Small intestine (tissue), 7 donors: ENCODE data around the gene SNAI3. TPM values are rescaled to one million over a fixed set of nuclear protein-coding genes. Genes with fewer than 3 reads are reported as not detected.

ENCODE experiments used
- DNase-seq, 2 donors: peaks; one replicate each; pipeline versions ENCODE4 v3.0.0 to v3.0.0-alpha.2; 2013
- FAIRE-seq: peaks from 2 replicates; lab custom pipeline; 2012; peaks lifted over from hg19 to GRCh38; lab: Jason Lieb, UNC
- H3K27ac ChIP-seq, 3 donors: one replicate each; pipeline ENCODE4 v1.5.1; 2013; ENCODE audit warnings: low read length in 2 of 3, mild to moderate bottlenecking in 2 of 3, control low read depth in 1 of 3, inconsistent platforms in 1 of 3, low read depth in 1 of 3, moderate library complexity in 1 of 3
- H3K27me3 ChIP-seq, 3 donors: one replicate each; pipeline ENCODE4 v1.6.1; 2013; ENCODE audit warnings: low read length in 3 of 3, inconsistent platforms in 1 of 3; ENCODE audit not compliant: control insufficient read depth in 3 of 3, insufficient read depth in 3 of 3
- H3K36me3 ChIP-seq, 3 donors: one replicate each; pipeline ENCODE4 v1.6.1; 2013; ENCODE audit warnings: low read length in 3 of 3, inconsistent platforms in 1 of 3, low read depth in 1 of 3, mild to moderate bottlenecking in 1 of 3, moderate library complexity in 1 of 3; ENCODE audit not compliant: control insufficient read depth in 3 of 3, insufficient read depth in 2 of 3
- H3K4me1 ChIP-seq, 3 donors: one replicate each; pipeline ENCODE4 v1.6.1; 2013; ENCODE audit warnings: low read length in 2 of 3, inconsistent platforms in 1 of 3, low read depth in 1 of 3, mild to moderate bottlenecking in 1 of 3, moderate library complexity in 1 of 3; ENCODE audit not compliant: control insufficient read depth in 3 of 3, insufficient read depth in 2 of 3
- H3K4me3 ChIP-seq, 3 donors: one replicate each; pipeline ENCODE4 v1.5.1; 2013; ENCODE audit warnings: low read length in 3 of 3, control low read depth in 1 of 3, inconsistent platforms in 1 of 3, low read depth in 1 of 3, mild to moderate bottlenecking in 1 of 3, moderate library complexity in 1 of 3
- H3K9me3 ChIP-seq, 2 donors: one replicate each; pipeline ENCODE4 v1.6.1; 2013; ENCODE audit warnings: low read depth in 1 of 2, low read length in 1 of 2; ENCODE audit not compliant: control insufficient read depth in 2 of 2, insufficient read depth in 1 of 2
- WGBS, 3 donors: extraction: QIAGEN DNeasy Blood & Tissue Kit; methylation state at CpG; one replicate each; pipeline ENCODE4 v1.1.7; 2013; 5-methylcytosine and 5-hydroxymethylcytosine counted together
- polyA plus RNA-seq, 4 donors: library from polyadenylated mRNA; stranded (reverse) in 3 of 4; unstranded in 1 of 4; fragments of 200-250 nt in 3 of 4; fragments of 120-200 nt in 1 of 4; gene quantifications; one replicate each; pipeline versions ENCODE4 v1.2.1 to v1.2.3, GENCODE V29; 2013
- donor health status: healthy with polysubstance abuse.
- donor health status: control.
- donor health status: control.
- donor health status: Bipolar disorder and iron deficiency.
- donor health status: healthy.

The SNAI3 gene
- polyA plus RNA-seq, 4 donors: 0.45 to 3.2 (median 0.86) TPM

- H3K27me3 ChIP-seq: no peaks in the 10 kb centered on the region
- H3K27ac ChIP-seq: no peak overlapping the region
- H3K9me3 ChIP-seq: no peaks in the 10 kb centered on the region
- peaks cover 0 to 6% (median 0%) of the 10 kb centered on the region in 3 donors for H3K36me3 ChIP-seq
- no peak for FAIRE-seq
- peak in 1 of 2 donors; percentile 50 for DNase-seq
- WGBS, 3 donors: 45 to 58% (median 47%) methylated on average over 4 of the region's 4 CpGs
- no peak overlapping the region for H3K4me3 ChIP-seq
- H3K4me1 ChIP-seq: peaks cover 0 to 10% (median 8%) of the 10 kb centered on the region in 3 donors
These were observed 21.2 kb downstream of the SNAI3 start for GRCh38 chr16:88665148-88665547.

GRCh38 chr16:88662843-88663606, 23.3 kb downstream of the SNAI3 start, which contains the start of gene MVD:
TSS of gene MVD (minus strand) at chr16:88663091. CDS start at chr16:88663080, 11 bp downstream.
- peak within 1 kb of the TSS; percentile 70 to 97 (median 85) for H3K27ac ChIP-seq
- no peak for FAIRE-seq
- WGBS, 3 donors: 0% methylated on average over 46 to 88 of the region's 88 CpGs
- no peaks in the 10 kb centered on the region for H3K9me3 ChIP-seq
- H3K36me3 ChIP-seq: peaks cover 0 to 20% (median 2%) of the 10 kb centered on the region in 3 donors
- peak within 1 kb of the TSS; percentile 77 to 99 (median 95) for H3K4me3 ChIP-seq
- no peaks in the 10 kb centered on the region for H3K27me3 ChIP-seq
- peaks cover 0 to 18% (median 8%) of the 10 kb centered on the region in 3 donors for H3K4me1 ChIP-seq
- peak; percentile 98 for DNase-seq

- Histone ChIP-seq H3K4me1 (peaks cover 0 to 18% (median 8%) of the 10 kb centered on the region in 3 donors), H3K9me3 (no peaks in the 10 kb centered on the region), H3K36me3 (peaks cover under 1 to 27% (median 3%) of the 10 kb centered on the region in 3 donors), H3K27ac (peak overlapping the region; percentile 64 to 97 (median 85)), H3K27me3 (no peaks in the 10 kb centered on the region), H3K4me3 (peak overlapping the region; percentile 77 to 99 (median 95))
- peak in 1 of 2 donors; percentile 47 for DNase-seq
- WGBS, 3 donors: 1 to 2% (median 1%) methylated on average over 42 to 49 of the region's 49 CpGs
- no peak for FAIRE-seq
These were observed 24.0 kb downstream of the SNAI3 start for GRCh38 chr16:88662222-88662842.

GRCh38 chr16:88661468-88661867, 24.8 kb downstream of the SNAI3 start:
- peaks cover 0 to 18% (median 8%) of the 10 kb centered on the region in 3 donors for H3K4me1 ChIP-seq
- no peaks in the 10 kb centered on the region for H3K27me3 ChIP-seq
- H3K9me3 ChIP-seq: no peaks in the 10 kb centered on the region
- FAIRE-seq: no peak
- H3K4me3 ChIP-seq: no peak overlapping the region
- peaks cover 2 to 35% (median 3%) of the 10 kb centered on the region in 3 donors for H3K36me3 ChIP-seq
- no peak overlapping the region for H3K27ac ChIP-seq
- 84 to 85% (median 85%) methylated on average over 10 of the region's 10 CpGs for WGBS, 3 donors
- no peak for DNase-seq

- no peak overlapping the region for H3K27ac ChIP-seq
- peaks cover 10 to 55% (median 11%) of the 10 kb centered on the region in 3 donors for H3K36me3 ChIP-seq
- no peaks in the 10 kb centered on the region for H3K27me3 ChIP-seq
- no peak for FAIRE-seq
- 91 to 94% (median 93%) methylated on average over 25 of the region's 25 CpGs for WGBS, 3 donors
- H3K4me1 ChIP-seq: peaks cover 0 to 17% (median 3%) of the 10 kb centered on the region in 3 donors
- no peaks in the 10 kb centered on the region for H3K9me3 ChIP-seq
- H3K4me3 ChIP-seq: no peak overlapping the region
- DNase-seq: no peak
These were observed 27.1 kb downstream of the SNAI3 start for GRCh38 chr16:88659160-88659559.

GRCh38 chr16:88658714-88659113, 27.6 kb downstream of the SNAI3 start:
- H3K4me1 ChIP-seq: peaks cover 0 to 14% (median 3%) of the 10 kb centered on the region in 3 donors
- WGBS, 3 donors: 94 to 96% (median 95%) methylated on average over 14 to 15 of the region's 15 CpGs
- H3K9me3 ChIP-seq: no peaks in the 10 kb centered on the region
- no peaks in the 10 kb centered on the region for H3K27me3 ChIP-seq
- H3K4me3 ChIP-seq: no peak overlapping the region
- no peak overlapping the region for H3K27ac ChIP-seq
- DNase-seq: no peak
- H3K36me3 ChIP-seq: peaks cover 10 to 59% (median 11%) of the 10 kb centered on the region in 3 donors
- no peak for FAIRE-seq

GRCh38 chr16:88657371-88657770, 28.9 kb downstream of the SNAI3 start:
- FAIRE-seq: no peak

GRCh38 chr16:88656291-88656980, 29.9 kb downstream of the SNAI3 start:
- 84 to 89% (median 89%) methylated on average over 23 to 25 of the region's 25 CpGs for WGBS, 3 donors
- Histone ChIP-seq H3K36me3 (peaks cover 10 to 81% (median 11%) of the 10 kb centered on the region in 3 donors), H3K4me1 (peaks cover 0 to 13% (median 0%) of the 10 kb centered on the region in 3 donors), H3K4me3 (no peak overlapping the region), H3K27me3 (no peaks in the 10 kb centered on the region), H3K9me3 (no peaks in the 10 kb centered on the region), H3K27ac (no peak overlapping the region)
- FAIRE-seq (no peak), DNase-seq (no peak)

More at GRCh38 chr16:88657371-88657770, 28.9 kb downstream of the SNAI3 start:
- no peak overlapping the region for H3K4me3 ChIP-seq
- H3K27me3 ChIP-seq: no peaks in the 10 kb centered on the region
- H3K9me3 ChIP-seq: no peaks in the 10 kb centered on the region
- 94 to 96% (median 94%) methylated on average over 19 of the region's 19 CpGs for WGBS, 3 donors
- H3K27ac ChIP-seq: no peak overlapping the region
- peaks cover 10 to 72% (median 11%) of the 10 kb centered on the region in 3 donors for H3K36me3 ChIP-seq
- no peak for DNase-seq
- peaks cover 0 to 13% (median 3%) of the 10 kb centered on the region in 3 donors for H3K4me1 ChIP-seq
